NCI-H748 (cell line): Measurements from ENCODE around the gene CHTF18.

ENCODE experiments used
- DNase-seq: peaks from one replicate; lab custom pipeline; 2025; ENCODE audit not compliant: unreplicated experiment; lab: John Stamatoyannopoulos, UW

The CHTF18 gene

DNA sequence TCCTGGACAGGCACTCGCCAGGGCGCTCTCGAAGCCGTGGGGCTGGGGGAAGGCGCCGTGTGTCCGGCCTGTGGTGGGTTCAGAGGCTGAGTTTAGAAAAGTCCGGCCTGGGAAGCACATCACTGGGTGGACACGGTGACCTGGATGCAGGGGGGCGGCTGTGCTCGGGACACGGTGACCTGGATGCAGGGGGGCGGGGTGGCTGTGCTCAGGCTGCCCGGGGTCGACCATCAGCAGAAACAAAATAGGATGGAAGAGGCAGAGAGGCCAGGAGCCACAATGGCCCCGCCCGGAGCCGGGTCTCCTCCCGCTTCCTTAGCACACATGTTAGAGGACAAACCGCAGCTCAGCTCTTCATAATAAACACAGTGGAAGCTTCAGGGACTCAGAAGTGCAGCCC, 55.4 kb downstream of the CHTF18 start:
- DNase-seq: no peak

DNA sequence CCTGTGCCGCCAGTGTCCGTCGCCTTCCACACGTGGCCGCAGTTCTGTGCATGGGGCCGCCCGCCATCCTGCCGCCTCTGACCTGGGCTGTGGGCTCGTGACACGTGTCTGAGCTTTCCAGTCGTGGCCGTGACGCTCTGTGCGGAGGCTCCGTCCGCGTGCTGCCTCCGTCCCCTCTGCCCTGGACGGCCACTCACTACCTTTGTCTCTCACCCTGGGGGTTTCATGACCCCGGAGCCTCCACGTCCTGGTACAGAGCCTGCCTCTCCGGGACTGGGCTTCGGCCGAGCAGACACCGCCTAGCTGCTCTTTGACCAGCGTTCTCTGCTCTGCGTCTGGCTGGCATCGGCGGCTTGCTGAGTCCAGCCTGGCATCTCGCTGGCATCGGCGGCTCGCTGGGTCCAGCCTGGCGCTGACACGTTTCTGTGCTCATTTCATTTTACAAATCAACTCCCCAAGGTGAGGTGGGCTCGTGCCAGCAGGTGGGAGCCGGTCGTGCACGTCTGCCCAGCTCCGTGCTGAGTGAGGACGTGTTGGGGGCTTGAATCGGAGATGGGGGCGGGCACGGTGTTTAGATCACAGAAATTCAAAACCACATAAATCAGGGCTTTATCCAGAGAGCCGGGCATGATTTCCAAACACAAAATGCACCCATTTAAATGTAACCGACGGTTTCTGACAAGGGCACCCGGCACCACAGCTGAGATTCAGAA, 56.4 kb downstream of the CHTF18 start:
- no peak for DNase-seq

DNA sequence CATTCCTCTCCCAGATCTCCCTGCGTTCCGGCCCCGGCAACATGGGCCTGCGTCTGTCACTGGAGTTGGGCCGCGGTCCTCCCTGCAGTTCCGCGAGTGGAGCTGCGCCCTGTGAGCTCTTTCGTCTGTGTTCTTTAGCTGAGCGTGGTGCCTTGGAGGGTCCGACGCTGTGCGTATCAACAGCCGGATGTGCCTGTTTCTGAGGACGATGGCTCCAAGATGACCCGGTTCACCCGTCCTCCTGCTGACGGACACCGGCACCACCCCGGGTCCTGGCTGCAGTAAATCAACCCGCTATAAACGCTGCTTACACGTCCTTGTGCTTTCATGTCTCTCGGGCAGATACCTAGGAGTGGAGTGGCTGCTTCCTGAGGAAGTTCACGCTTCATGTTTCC, 56.9 kb downstream of the CHTF18 start:
- no peak for DNase-seq

DNA sequence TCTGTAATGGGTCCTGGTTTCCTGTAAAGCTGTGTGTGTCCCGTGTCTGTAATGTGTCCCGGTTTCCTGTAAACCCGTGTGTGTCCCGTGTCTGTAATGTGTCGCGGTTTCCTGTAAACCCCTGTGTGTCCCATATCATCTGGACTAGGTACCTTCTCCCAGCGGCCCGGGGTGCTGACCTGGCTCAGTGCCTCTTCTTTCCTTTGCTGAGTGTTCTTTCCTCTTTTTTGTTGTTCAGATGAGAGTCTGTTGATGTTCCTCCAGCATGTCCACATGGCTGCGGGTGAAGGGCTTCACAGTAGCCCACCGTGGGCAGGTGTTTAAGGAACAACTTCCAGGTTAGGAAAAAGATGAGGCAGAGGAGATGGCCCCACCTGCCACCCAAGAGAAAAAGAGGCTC, 58.7 kb downstream of the CHTF18 start:
- no peak for DNase-seq
